Bronchial epithelial cell (primary cell): ENCODE results near the gene DSE. TPM values are rescaled to one million over a fixed set of nuclear protein-coding genes. Genes with fewer than 3 reads are reported as not detected.

Experiments
- DNase-seq: peaks from one replicate; pipeline ENCODE4 v3.0.0-alpha.2; 2010; ENCODE audit warnings: low read depth
- FAIRE-seq: peaks from 2 replicates; lab custom pipeline; 2011; peaks lifted over from hg19 to GRCh38; lab: Jason Lieb, UNC
- H3K27me3 ChIP-seq: 2 replicates; pipeline ENCODE4 v1.5.1; 2011; ENCODE audit warnings: low read length; ENCODE audit not compliant: control insufficient read depth, insufficient read depth
- H3K36me3 ChIP-seq: 2 replicates; pipeline ENCODE4 v1.5.1; 2011; ENCODE audit warnings: low read length; ENCODE audit not compliant: control insufficient read depth, insufficient read depth
- H3K4me3 ChIP-seq: 2 replicates; pipeline ENCODE4 v1.5.1; 2011; ENCODE audit warnings: mild to moderate bottlenecking, low read depth, low read length, control low read depth
- total RNA-seq: library from RNA; depleted of rRNA; stranded (reverse); fragments of >200 nt; gene quantifications from 2 replicates; pipeline ENCODE4 v1.2.1, GENCODE V29; 2014
- TF ChIP-seq, protein P1 (sequence below): IDR thresholded peaks from 2 replicates; pipeline ENCODE4 v1.5.1; 2011; ENCODE audit warnings: mild to moderate bottlenecking, moderate library complexity, low read length, control low read depth, inconsistent platforms; ENCODE audit not compliant: insufficient read depth, severe bottlenecking

DSE gene
- total RNA-seq, 1 donor from 2014 or later, result 100 TPM

DNA sequence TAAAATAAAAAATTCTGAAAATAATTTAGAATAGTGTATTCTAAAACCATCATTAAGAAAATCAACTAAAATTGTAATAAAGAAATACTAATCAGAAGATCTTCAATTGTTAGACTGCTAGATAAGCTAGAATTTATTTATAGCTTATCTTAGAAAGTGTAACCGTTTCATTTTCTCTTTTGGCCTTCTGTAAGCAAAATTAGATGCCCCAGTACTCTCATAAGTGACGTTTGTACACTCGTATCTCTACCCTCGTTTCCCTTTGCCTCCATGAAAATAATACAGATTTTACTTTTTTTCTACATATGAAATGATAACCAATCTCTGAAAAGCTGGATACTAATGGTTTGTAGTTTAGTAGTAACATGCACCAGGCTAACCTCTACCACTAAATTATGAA, 19.8 kb downstream of the DSE start:
- FAIRE-seq, result no peak
- H3K4me3 ChIP-seq, result no peak overlapping the region
- no peak for DNase-seq
- no peaks in the 10 kb centered on the region for H3K36me3 ChIP-seq
- no peaks in the 10 kb centered on the region for H3K27me3 ChIP-seq
- TF ChIP-seq, protein P1, sequence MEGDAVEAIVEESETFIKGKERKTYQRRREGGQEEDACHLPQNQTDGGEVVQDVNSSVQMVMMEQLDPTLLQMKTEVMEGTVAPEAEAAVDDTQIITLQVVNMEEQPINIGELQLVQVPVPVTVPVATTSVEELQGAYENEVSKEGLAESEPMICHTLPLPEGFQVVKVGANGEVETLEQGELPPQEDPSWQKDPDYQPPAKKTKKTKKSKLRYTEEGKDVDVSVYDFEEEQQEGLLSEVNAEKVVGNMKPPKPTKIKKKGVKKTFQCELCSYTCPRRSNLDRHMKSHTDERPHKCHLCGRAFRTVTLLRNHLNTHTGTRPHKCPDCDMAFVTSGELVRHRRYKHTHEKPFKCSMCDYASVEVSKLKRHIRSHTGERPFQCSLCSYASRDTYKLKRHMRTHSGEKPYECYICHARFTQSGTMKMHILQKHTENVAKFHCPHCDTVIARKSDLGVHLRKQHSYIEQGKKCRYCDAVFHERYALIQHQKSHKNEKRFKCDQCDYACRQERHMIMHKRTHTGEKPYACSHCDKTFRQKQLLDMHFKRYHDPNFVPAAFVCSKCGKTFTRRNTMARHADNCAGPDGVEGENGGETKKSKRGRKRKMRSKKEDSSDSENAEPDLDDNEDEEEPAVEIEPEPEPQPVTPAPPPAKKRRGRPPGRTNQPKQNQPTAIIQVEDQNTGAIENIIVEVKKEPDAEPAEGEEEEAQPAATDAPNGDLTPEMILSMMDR, result no peak

DNA sequence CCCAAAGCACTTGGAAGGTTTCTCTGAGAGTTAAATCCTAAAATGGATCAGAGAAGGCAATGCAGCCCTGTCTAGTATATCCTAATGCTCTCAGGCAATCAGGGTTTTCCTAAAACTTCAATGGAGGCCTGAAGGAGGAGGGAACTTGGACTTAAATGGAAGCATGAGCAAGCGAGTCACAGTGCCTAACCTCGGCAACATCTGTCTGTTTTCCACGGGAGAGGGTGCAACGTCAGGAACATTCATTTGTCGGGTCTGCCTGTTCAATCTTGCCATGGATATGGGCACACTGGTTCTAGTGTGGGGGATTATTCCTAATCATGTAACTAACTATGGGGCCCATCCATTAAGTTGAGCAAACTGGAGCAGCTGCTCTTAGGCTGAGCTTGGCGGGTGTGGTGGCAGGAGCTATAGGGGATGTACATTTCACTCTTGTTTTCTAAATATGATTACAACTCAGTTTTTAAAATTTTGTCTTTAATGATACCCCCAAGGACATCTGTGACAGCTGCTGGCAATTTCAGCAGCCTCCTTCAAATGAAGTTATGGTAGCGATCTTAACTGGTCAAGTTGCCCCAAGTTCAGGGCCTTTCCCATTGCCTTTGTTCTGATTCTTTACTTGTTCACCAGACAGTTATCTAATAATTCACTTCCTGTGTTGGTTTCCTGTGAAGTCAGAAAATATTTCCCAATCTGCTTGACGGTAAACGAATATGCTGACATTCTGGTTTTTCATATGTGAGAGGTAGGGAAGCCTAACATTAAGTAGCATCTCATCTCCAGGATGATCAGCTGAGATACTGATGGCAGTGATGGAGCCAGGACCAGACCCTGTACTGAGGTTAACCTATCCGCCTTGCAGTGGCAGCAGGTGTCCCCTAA, 21.6 kb downstream of the DSE start:
- Histone ChIP-seq H3K4me3 (no peak overlapping the region), H3K36me3 (no peaks in the 10 kb centered on the region), H3K27me3 (no peaks in the 10 kb centered on the region)
- FAIRE-seq (no peak), DNase-seq (peak; percentile 89)
- TF ChIP-seq, protein P1, result no peak

DNA sequence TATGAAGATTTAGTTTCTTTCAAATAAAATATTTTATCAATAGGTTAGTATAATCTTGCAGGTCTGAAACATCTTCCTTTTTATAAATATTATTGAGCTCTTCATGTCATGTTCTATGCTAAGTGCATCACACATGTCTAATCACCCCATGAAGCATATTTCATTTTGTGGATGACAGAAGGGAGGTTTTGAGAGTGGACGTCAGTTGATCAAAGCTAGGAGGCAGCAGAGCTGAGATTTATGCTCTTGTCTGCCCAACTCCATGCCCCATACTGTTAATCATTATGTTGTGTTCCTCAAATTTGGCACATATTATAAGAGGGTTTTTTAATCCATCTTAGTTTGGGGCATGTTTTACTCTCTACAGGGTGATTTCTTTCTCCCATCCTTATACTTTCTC, 22.7 kb downstream of the DSE start:
- H3K4me3 ChIP-seq, result no peak overlapping the region
- no peak for DNase-seq
- no peaks in the 10 kb centered on the region for H3K27me3 ChIP-seq
- no peaks in the 10 kb centered on the region for H3K36me3 ChIP-seq
- FAIRE-seq, result no peak
- TF ChIP-seq, protein P1, result no peak

DNA sequence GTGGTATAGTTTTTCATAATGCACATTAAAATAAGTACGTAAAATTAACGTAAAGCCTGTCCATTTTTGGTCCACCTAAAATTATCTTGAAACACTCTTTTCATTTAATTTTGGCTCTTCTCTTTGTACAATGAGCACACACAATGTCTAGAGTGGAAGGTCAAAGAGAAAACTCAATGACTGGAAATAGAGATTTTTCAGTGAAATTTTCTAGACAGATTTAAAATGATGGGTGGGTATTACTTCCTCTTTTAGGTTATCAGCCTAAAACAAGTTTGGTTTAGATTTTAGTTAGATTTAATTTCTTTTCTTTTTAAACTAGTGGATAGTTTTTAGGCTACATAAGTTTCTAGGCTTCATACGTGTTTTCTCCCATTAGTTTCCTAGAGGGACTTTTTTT, 24.9 kb downstream of the DSE start:
- Histone ChIP-seq H3K27me3 (no peaks in the 10 kb centered on the region), H3K36me3 (peaks cover 5% of the 10 kb centered on the region), H3K4me3 (no peak overlapping the region)
- DNase-seq, result no peak
- no peak for FAIRE-seq
- TF ChIP-seq, protein P1, result no peak

DNA sequence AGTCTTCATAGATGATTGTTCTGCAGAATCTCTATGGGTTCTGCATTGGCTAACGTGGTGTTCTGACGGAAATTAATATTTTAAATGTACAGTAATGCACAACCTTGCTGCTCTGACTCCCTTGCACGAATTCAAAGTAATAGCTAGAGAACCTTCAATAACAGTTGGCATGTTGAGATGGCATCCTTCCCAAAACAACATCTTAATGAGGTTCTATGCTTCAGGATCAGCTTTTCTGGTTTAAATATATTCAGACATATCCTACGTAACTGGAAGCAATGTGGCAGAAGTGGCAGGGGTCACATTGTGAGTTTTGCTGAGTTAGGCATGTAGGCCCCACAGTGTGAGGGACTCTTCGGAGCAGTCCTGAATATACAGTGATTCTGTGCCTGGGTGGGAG, 25.7 kb downstream of the DSE start:
- TF ChIP-seq, protein P1, result no peak
- Histone ChIP-seq H3K36me3 (peaks cover 5% of the 10 kb centered on the region), H3K27me3 (no peaks in the 10 kb centered on the region), H3K4me3 (no peak overlapping the region)
- FAIRE-seq (no peak), DNase-seq (no peak)

DNA sequence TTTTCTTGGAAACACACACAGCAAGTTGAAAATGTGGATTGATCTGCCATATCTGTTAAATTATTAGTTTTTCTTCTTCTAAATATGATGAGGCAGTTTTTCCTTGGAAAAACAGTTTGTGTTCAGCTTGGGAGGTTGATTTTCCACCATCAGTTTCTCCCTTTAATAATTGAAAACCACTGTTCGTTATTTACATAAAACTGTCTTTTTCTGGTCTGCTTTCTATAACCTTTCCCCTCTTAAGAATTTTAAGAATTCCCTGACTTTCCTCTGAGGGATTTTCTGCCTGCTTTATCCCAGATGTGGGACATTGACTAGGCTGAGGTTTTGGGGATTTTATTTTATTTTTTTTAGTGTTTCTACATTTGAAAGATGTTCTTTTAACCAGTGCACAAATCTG, 27.2 kb downstream of the DSE start:
- no peak overlapping the region for H3K4me3 ChIP-seq

More for the DNA sequence above, 27.2 kb downstream of the DSE start:
- FAIRE-seq (no peak), DNase-seq (no peak)
- Histone ChIP-seq H3K36me3 (peaks cover 5% of the 10 kb centered on the region), H3K27me3 (no peaks in the 10 kb centered on the region)
- TF ChIP-seq, protein P1, result no peak
